ENCODE data around the gene CFAP46.

DNA sequence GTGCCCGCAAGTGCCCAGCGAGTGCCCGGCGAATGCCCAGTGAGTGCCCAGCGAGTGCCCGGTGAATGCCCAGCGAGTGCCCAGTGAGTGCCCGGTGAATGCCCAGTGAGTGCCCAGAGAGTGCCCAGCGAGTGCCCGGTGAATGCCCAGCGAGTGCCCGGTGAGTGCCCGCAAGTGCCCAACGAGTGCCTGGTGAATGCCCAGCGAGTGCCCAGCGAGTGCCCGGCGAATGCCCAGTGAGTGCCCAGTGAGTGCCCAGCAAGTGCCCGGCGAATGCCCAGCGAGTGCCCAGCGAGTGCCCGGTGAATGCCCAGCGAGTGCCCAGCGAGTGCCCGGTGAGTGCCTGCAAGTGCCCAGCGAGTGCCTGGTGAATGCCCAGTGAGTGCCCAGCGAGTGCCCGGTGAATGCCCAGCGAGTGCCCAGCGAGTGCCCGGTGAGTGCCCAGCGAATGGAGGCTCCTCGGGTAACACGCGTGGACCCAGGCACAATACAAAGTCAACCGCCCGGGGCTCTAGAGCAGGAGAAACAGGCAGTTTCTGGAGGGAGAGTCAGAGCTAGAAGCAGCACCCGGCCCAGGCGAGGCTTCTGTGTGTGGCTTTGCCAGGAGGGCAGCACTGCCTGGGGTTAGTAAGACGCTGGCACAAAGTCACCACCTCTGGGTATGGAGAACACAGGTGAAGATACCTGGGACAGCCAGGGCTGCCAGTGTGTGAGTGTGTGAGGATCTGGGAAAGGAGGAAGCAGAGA, 38.2 kb upstream of the CFAP46 start:
- TF ChIP-seq, protein P1, sequence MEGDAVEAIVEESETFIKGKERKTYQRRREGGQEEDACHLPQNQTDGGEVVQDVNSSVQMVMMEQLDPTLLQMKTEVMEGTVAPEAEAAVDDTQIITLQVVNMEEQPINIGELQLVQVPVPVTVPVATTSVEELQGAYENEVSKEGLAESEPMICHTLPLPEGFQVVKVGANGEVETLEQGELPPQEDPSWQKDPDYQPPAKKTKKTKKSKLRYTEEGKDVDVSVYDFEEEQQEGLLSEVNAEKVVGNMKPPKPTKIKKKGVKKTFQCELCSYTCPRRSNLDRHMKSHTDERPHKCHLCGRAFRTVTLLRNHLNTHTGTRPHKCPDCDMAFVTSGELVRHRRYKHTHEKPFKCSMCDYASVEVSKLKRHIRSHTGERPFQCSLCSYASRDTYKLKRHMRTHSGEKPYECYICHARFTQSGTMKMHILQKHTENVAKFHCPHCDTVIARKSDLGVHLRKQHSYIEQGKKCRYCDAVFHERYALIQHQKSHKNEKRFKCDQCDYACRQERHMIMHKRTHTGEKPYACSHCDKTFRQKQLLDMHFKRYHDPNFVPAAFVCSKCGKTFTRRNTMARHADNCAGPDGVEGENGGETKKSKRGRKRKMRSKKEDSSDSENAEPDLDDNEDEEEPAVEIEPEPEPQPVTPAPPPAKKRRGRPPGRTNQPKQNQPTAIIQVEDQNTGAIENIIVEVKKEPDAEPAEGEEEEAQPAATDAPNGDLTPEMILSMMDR (IDR thresholded peaks at IDR 0.05), result no peak
- no peak for TF ChIP-seq POLR2A (IDR thresholded peaks at IDR 0.05)

Data from ovary (tissue), 3 donors.